Mucosa of descending colon (tissue), 3 donors: ENCODE results near the gene ADGRF4. TPM values are rescaled to one million over a fixed set of nuclear protein-coding genes. Genes with fewer than 3 reads are reported as not detected.

Source experiments
- ATAC-seq: fragments of 200-7000 bp; cut with Tn5 transposase; one replicate; pipeline ENCODE4 v1.9.1; 2020; ENCODE audit warnings: mild to moderate bottlenecking, moderate library complexity
- DNase-seq, 3 donors: peaks; one replicate each; pipeline ENCODE4 v3.0.0-alpha.2; 2020
- H3K36me3 ChIP-seq: fragments of 200-600 bp; one replicate; pipeline ENCODE4 v1.8.0; 2021; ENCODE audit warnings: low read depth, mild to moderate bottlenecking
- H3K4me1 ChIP-seq: fragments of 200-600 bp; one replicate; pipeline ENCODE4 v1.8.0; 2021; ENCODE audit warnings: low read depth, mild to moderate bottlenecking
- H3K4me3 ChIP-seq: fragments of 200-600 bp; one replicate; pipeline ENCODE4 v1.8.0; 2021; ENCODE audit warnings: mild to moderate bottlenecking
- H3K9me3 ChIP-seq: fragments of 200-600 bp; one replicate; pipeline ENCODE4 v1.8.0; 2021; ENCODE audit warnings: mild to moderate bottlenecking
- intact Hi-C, 2 donors: fragments of 100-400 bp; cut with DNase I in 1 of 2; cut with micrococcal nuclease in 1 of 2; formaldehyde crosslinking; loops; one replicate each; pipeline versions ENCODE4 v1.11.0 to v1.11.1; 2022; cut with DNase I, micrococcal nuclease
- total RNA-seq, 3 donors: library from RNA; stranded (reverse); fragmentation: NEBNext Ultra II Directional in 2 of 3; extraction: Animal tissue kit (Norgen Biotek cat#: 25700) in 2 of 3; gene quantifications; one replicate each; pipeline versions ENCODE4 v1.2.1 to v1.2.4, GENCODE V29; 2021 to 2023
- TF ChIP-seq, protein P1 (sequence below): fragments of 200-600 bp; IDR thresholded peaks from one replicate; pipeline ENCODE4 v1.8.0; 2022; ENCODE audit warnings: antibody characterized with exemption, mild to moderate bottlenecking
- donor health status: DM: no; HTN: no; CAD: no; lungs with moderate emphysema.
- donor health status: DM: no; HTN: no; CAD: no.
- donor health status: DM: no; HTN: yes; CAD: no.

ADGRF4 gene
- total RNA-seq, 3 donors from 2014 or later = 0.79 to 3.9 (median 2.6) TPM

DNA sequence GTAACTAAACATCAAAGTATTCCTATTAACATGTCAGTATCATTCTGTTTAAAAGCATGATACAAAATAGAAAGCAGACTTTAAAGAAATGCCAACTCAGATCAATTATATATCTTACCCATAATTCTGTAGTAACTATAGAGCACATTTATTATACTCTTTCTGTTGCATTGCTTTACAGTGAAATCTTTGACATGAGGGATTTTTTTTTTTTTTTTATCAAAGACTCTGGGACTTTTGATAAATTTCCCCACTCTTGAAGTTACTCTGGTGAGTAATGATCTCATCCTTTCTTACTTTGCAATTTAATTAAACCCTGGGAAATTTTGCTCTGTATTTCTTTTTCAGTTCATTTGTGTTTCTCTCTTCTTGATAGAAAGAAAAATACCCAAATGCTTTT is 17.4 kb downstream of the ADGRF4 start:
- ATAC-seq (no peak), DNase-seq (no peak)
- H3K4me3 ChIP-seq = no peak overlapping the region
- H3K4me1 ChIP-seq = no peaks in the 10 kb centered on the region
- intact Hi-C loops = no loop called here
- H3K9me3 ChIP-seq = no peaks in the 10 kb centered on the region
- TF ChIP-seq, protein P1, sequence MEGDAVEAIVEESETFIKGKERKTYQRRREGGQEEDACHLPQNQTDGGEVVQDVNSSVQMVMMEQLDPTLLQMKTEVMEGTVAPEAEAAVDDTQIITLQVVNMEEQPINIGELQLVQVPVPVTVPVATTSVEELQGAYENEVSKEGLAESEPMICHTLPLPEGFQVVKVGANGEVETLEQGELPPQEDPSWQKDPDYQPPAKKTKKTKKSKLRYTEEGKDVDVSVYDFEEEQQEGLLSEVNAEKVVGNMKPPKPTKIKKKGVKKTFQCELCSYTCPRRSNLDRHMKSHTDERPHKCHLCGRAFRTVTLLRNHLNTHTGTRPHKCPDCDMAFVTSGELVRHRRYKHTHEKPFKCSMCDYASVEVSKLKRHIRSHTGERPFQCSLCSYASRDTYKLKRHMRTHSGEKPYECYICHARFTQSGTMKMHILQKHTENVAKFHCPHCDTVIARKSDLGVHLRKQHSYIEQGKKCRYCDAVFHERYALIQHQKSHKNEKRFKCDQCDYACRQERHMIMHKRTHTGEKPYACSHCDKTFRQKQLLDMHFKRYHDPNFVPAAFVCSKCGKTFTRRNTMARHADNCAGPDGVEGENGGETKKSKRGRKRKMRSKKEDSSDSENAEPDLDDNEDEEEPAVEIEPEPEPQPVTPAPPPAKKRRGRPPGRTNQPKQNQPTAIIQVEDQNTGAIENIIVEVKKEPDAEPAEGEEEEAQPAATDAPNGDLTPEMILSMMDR = no peak
- H3K36me3 ChIP-seq = no peaks in the 10 kb centered on the region

DNA sequence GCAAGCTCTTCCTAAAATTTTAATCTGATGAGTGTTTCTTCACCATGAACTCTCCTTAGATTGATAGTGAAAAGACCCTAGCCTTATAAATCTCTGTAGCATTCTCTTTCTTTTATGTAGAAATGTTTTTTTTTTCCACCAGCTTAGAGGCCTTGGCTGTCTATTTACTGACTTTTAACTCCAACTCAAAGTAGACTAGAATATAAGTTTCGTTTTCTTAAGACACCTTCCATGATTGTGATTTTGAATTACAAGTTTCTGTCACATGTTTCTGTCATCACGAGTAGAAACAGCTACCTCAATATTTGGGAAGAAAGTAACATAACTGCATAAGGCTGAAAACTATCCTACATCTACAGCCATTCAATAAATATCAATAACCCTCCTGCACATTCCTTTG is 17.8 kb downstream of the ADGRF4 start:
- Histone ChIP-seq H3K4me3 (no peak overlapping the region), H3K4me1 (no peaks in the 10 kb centered on the region), H3K9me3 (no peaks in the 10 kb centered on the region), H3K36me3 (no peaks in the 10 kb centered on the region)
- no peak for DNase-seq
- intact Hi-C loops = no loop called here
- TF ChIP-seq, protein P1 = no peak
- no peak for ATAC-seq

DNA sequence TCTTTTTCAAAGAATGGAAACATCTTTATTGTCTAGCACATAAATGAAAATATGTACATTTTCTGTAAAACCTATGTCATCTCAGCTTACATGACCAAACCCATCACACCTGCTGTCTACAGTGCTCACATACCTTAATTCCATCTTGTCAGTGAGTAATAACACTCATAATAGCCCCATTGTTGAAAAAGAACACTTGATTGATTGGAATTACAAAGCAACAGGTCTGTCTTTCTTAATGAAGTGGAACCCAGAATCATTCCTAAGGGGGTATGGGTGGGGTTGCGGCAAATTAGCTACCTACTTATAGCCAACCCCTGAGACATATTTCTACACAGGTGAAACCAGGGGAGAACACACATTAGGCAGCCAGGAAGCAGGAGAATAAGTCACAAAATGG is 20.2 kb downstream of the ADGRF4 start:
- TF ChIP-seq, protein P1 = no peak
- ATAC-seq = no peak
- intact Hi-C loops = no loop called here
- no peak for DNase-seq
- Histone ChIP-seq H3K4me1 (no peaks in the 10 kb centered on the region), H3K36me3 (no peaks in the 10 kb centered on the region), H3K9me3 (no peaks in the 10 kb centered on the region), H3K4me3 (no peak overlapping the region)

DNA sequence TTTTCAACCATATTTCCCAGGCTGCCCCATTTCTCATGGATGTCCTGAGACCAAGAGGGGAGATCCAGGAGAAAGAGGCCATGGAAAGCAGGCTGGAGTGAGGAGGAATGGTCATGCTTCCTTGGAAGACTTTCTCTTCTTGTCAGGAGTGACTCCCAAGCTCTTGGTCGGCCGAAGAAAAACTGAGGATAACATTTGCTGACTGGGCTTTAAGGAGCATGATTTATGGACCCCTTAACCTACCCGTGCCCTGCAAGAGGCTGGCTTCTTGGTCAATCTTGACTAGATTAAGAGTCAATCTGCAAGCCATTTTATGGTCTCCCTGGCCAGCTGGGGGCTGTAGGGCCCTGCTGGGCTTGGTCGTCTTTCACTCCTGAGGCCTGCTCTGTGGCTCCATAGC is 22.8 kb downstream of the ADGRF4 start:
- H3K36me3 ChIP-seq = no peaks in the 10 kb centered on the region
- H3K9me3 ChIP-seq = no peaks in the 10 kb centered on the region
- no peak for DNase-seq
- ATAC-seq = no peak
- no peaks in the 10 kb centered on the region for H3K4me1 ChIP-seq
- intact Hi-C loops = no loop called here
- TF ChIP-seq, protein P1 = no peak
- no peak overlapping the region for H3K4me3 ChIP-seq

DNA sequence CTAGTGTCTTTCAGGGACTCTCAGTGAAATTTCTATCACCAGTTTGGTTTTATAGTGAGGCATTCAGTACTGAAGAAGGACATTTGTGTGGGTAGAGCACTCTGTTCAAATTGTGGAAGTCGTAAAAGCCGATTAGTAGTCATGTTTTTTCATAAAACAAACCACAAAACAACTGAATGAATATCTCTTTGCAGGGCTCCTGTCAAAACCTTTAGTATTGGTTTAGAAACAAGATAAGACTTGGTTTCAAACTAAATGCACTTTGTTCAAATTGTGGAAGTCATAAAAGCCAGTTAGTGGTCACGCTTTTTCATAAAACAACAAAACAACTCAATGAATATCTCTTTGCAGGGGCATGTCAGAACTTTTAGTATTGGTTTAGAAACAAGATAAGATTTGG is 23.8 kb downstream of the ADGRF4 start:
- DNase-seq (no peak), ATAC-seq (no peak)
- H3K4me1 ChIP-seq = no peaks in the 10 kb centered on the region
- TF ChIP-seq, protein P1 = no peak
- H3K36me3 ChIP-seq = no peaks in the 10 kb centered on the region
- intact Hi-C loops = no loop called here
- no peak overlapping the region for H3K4me3 ChIP-seq
- no peaks in the 10 kb centered on the region for H3K9me3 ChIP-seq

DNA sequence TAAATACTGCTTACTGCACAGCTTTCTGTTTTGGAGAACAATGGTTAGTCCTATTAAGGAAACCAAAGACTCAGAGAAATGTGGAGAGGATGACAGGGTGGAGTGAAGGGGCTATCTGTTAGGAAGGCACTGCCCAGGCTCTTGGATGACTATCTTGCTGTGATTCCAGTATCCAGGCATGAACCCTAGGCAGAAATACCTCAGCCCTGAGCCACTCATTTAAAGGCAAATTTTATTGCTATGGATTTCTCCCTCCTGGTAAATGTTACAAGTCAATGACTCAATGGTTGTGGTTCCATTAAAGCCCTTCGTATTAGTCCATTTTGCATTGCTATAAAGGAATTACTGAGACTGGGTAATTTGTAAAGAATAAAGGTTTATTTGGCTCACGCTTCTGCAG is 25.9 kb downstream of the ADGRF4 start:
- intact Hi-C loops = no loop called here
- Histone ChIP-seq H3K4me3 (no peak overlapping the region), H3K4me1 (no peaks in the 10 kb centered on the region), H3K9me3 (no peaks in the 10 kb centered on the region), H3K36me3 (no peaks in the 10 kb centered on the region)
- ATAC-seq = no peak
- TF ChIP-seq, protein P1 = no peak
- no peak for DNase-seq
